ENCODE data around the gene BARHL2. TPM values are rescaled to one million over a fixed set of nuclear protein-coding genes. Genes with fewer than 3 reads are reported as not detected.

The BARHL2 gene
- total RNA-seq, 1 experiment from 2014 or later, result not detected

GRCh38 chr1:90694846-90695245, 22.3 kb downstream of the BARHL2 start (continued):
- no peak for TF ChIP-seq ZBTB43 (CRISPR knock-in tag; IDR thresholded peaks at IDR 0.05)
- TF ChIP-seq NFATC4 (CRISPR knock-in tag; IDR thresholded peaks at IDR 0.05), result no peak

GRCh38 chr1:90687747-90688146, 29.4 kb downstream of the BARHL2 start:
- TF ChIP-seq NFATC4 (CRISPR knock-in tag; IDR thresholded peaks at IDR 0.05) (no peak), NFE2L1 (CRISPR knock-in tag; IDR thresholded peaks at IDR 0.05) (no peak), ZMAT4 (CRISPR knock-in tag; IDR thresholded peaks at IDR 0.05) (no peak), SP1 (CRISPR knock-in tag; conservative IDR thresholded peaks at IDR 0.05) (no peak), TEAD1 (CRISPR knock-in tag; IDR thresholded peaks at IDR 0.05) (no peak)
- peaks cover 13% of the 10 kb centered on the region for H3K9me3 Mint-ChIP-seq
- ATAC-seq (no peak), DNase-seq (ENCODE audit: low spot score) (no peak)
- H3K4me1 Mint-ChIP-seq, result no peaks in the 10 kb centered on the region
- no peak overlapping the region for H3K4me3 Mint-ChIP-seq
- H3K36me3 Mint-ChIP-seq, result no peaks in the 10 kb centered on the region
- ChIA-PET CTCF (no interaction called here), POLR2A (no interaction called here)
- no peak overlapping the region for H3K27ac Mint-ChIP-seq
- H3K27me3 Mint-ChIP-seq (ENCODE audit: low read depth), result peaks cover under 1% of the 10 kb centered on the region; the same call in 1 of the 2 replicates

- no peak overlapping the region for H3K4me3 Mint-ChIP-seq
- POLR2A ChIA-PET, result no interaction called here
- no peak for DNase-seq (ENCODE audit: low spot score)
- H3K36me3 Mint-ChIP-seq, result peaks cover 11% of the 10 kb centered on the region
- ATAC-seq, result no peak
- no peak overlapping the region for H3K27ac Mint-ChIP-seq
- CTCF ChIA-PET, result no interaction called here
- no peaks in the 10 kb centered on the region for H3K4me1 Mint-ChIP-seq
- H3K9me3 Mint-ChIP-seq, result peaks cover 37% of the 10 kb centered on the region
- no peaks in the 10 kb centered on the region for H3K27me3 Mint-ChIP-seq (ENCODE audit: low read depth)
- TF ChIP-seq ERG (CRISPR knock-in tag; IDR thresholded peaks at IDR 0.05) (no peak), ZNF263 (CRISPR knock-in tag; IDR thresholded peaks at IDR 0.05; ENCODE audit: low read depth) (no peak), ZNF512 (CRISPR knock-in tag; IDR thresholded peaks at IDR 0.05; ENCODE audit: borderline replicate concordance) (no peak), AR (CRISPR knock-in tag; IDR thresholded peaks at IDR 0.05) (no peak), NFYB (CRISPR knock-in tag; conservative IDR thresholded peaks at IDR 0.05; ENCODE audit: low read depth) (no peak), FOXP4 (CRISPR knock-in tag; IDR thresholded peaks at IDR 0.05) (no peak), SMAD3 (CRISPR knock-in tag; IDR thresholded peaks at IDR 0.05; ENCODE audit: borderline replicate concordance) (no peak), PREB (CRISPR knock-in tag; IDR thresholded peaks at IDR 0.05; ENCODE audit: borderline replicate concordance) (no peak), TP53 (CRISPR knock-in tag; IDR thresholded peaks at IDR 0.05) (no peak), IRF2 (CRISPR knock-in tag; IDR thresholded peaks at IDR 0.05; ENCODE audit: borderline replicate concordance, low read depth) (no peak), JAZF1 (CRISPR knock-in tag; IDR thresholded peaks at IDR 0.05) (no peak), ZNF317 (CRISPR knock-in tag; IDR thresholded peaks at IDR 0.05; ENCODE audit: borderline replicate concordance, low read depth) (no peak), CDX4 (CRISPR knock-in tag; IDR thresholded peaks at IDR 0.05; ENCODE audit: borderline replicate concordance) (no peak), ZNF396 (CRISPR knock-in tag; IDR thresholded peaks at IDR 0.05; ENCODE audit: borderline replicate concordance) (no peak)
These were observed 41.8 kb downstream of the BARHL2 start for GRCh38 chr1:90675161-90675847.
